ENCODE data around the gene IPCEF1.
"Not testable (repeated sequence)": the region's sequence is repeated elsewhere in the genome, so short reads cannot be mapped to it uniquely, and the experiment has no call there.

Gene IPCEF1

GRCh38 chr6:154331750-154332149 is 24.9 kb downstream of the IPCEF1 start:
- DNase-seq = no peak

- no peak for DNase-seq
Observed at GRCh38 chr6:154329350-154330170, 27.0 kb downstream of the IPCEF1 start.

DNA sequence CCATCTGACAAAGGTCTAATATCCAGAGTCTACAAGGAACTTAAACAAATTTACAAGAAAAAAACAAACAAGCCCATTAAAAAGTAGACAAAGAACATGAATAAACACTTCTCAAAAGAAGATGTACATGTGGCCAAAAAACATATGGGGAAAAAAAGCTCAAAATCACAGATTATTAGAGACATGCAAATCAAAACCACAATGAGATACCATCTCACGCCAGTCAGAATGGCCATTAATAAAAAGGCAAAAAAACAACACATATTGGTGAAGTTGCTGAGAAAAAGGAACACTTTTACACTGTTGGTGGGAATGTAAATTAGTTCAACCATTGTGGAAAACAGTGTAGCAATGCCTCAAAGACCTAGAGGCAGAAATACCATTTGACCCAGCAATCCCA is 29.3 kb downstream of the IPCEF1 start:
- DNase-seq = not testable (repeated sequence)

- no peak for DNase-seq
Observed at GRCh38 chr6:154325142-154325541, 31.5 kb downstream of the IPCEF1 start.

DNA sequence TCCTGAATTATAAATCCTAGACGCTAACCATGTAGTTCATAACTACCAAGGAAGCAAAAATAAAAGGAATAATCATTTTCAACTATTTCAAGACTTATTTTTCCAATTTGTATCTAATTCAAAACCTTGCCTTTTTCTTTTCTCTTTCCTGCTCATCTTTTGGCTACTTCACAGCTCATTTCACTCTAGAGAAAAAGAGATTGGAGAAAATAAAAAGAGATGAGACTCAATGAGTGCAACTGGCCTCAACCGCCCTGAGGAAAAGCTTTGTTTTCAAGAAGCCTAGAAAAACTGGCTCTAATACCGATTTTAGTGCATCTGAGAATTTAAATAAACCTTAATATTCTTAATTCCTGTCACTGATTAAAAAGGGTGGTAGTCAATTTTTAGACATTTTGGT is 36.4 kb downstream of the IPCEF1 start:
- no peak for DNase-seq

- no peak for DNase-seq
Observed at GRCh38 chr6:154319231-154319858, 37.3 kb downstream of the IPCEF1 start.

- no peak for DNase-seq
Observed at GRCh38 chr6:154318721-154319120, 37.9 kb downstream of the IPCEF1 start.

DNA sequence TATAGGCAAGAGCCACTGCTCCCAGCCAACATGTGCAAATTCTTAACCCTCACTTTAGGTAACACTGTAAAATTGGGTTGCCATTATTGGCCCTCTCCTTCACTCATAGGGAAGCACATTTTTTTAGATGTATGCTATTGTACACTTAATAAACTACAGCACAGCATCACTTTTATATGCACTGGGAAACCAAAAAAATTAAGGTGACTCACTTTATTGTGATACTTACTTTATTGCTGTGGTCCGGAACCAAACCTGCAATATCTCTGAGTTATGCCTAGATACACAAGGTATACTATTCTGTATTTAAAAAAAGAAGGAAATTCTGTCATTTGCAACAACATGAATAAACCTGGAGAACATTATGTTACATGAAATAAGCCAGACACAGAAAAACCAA is 40.5 kb downstream of the IPCEF1 start:
- no peak for DNase-seq

- DNase-seq = no peak
Observed at GRCh38 chr6:154314084-154314483, 42.5 kb downstream of the IPCEF1 start.

GRCh38 chr6:154308986-154309385 is 47.6 kb downstream of the IPCEF1 start:
- DNase-seq = no peak

GRCh38 chr6:154307696-154308425 is 48.7 kb downstream of the IPCEF1 start:
- DNase-seq = no peak

DNA sequence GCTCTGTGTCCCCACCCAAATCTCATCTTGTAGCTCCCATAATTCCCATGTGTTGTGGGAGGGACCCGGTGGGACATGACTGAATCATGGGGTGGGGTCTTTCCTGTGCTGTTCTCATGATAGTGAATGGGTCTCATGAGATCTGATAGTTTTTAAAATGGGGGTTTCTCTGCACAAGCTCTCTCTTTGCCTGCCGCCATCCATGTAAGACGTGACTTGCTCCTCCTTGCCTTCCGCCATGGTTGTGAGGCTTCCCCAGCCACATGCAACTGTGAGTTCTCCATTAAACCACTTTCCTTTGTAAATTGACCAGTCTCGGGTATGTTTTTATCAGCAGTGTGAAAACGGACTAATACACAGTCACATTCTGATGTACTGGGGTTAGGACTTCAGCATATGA is 49.5 kb downstream of the IPCEF1 start:
- not testable (repeated sequence) for DNase-seq

- DNase-seq = no peak
Observed at GRCh38 chr6:154306696-154307095, 49.9 kb downstream of the IPCEF1 start.

GRCh38 chr6:154304191-154304590 is 52.4 kb downstream of the IPCEF1 start:
- no peak for DNase-seq

DNA sequence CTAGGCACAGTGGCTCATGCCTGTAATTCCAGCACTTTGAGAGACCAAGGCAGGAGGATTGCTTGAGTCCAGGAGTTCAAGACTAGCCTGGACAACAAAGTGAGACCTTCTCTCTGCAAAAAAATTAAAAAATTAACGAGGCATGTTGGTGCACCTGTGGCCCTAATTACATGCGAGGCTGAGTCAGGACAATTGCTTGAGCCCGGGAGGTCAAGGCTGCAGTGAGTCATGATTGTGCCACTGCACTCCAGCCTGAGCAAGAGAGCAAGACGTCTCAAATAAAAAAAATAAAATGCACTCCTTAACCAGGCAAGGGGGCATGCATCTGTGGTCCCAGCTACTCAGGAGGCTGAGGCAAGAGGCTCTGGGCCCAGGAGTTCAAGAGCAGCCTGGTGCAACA is 53.0 kb downstream of the IPCEF1 start:
- DNase-seq = not testable (repeated sequence)

- DNase-seq = peak; percentile 73
Observed at GRCh38 chr6:154301839-154302752, 54.5 kb downstream of the IPCEF1 start.

- DNase-seq = no peak
Observed at GRCh38 chr6:154301086-154301625, 55.4 kb downstream of the IPCEF1 start.

DNA sequence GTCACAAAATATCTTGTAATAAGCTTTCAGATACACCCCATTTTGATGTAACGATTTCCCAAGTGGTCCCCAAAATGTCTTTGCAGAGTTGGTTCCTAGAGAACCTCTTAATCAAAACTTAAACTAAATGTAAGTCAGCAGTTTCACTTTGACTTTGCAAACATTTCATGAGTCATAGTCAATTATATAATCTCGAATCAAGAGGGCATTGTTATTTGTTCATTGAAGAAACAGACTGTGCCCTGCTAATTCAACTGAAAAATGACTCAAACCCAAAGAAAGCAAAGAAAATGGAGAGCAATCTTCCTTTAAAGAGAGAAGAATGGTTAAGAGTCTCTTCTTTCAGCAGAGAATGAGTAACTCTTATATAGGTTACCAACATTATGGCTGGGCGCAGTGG is 58.3 kb downstream of the IPCEF1 start:
- DNase-seq = peak; percentile 66

DNA sequence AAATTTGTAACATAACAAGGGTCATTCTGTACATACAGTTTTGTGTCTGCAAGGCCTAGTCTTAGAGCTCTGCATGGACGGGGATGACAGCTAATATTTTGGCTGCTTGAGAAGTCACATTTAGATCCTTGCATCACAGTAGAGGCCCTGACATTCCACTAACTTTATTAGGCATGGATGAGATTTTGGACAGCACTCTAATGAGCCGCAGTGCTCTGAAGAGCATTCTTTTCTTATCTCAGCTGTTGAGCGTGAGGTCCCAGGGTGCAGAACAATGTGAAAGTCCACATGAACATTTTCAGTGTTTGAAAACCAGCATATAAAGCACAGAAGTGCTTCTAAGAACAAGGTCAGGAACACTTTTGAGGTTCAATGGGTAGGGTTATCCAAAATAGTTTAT is 58.9 kb downstream of the IPCEF1 start:
- no peak for DNase-seq

DNA sequence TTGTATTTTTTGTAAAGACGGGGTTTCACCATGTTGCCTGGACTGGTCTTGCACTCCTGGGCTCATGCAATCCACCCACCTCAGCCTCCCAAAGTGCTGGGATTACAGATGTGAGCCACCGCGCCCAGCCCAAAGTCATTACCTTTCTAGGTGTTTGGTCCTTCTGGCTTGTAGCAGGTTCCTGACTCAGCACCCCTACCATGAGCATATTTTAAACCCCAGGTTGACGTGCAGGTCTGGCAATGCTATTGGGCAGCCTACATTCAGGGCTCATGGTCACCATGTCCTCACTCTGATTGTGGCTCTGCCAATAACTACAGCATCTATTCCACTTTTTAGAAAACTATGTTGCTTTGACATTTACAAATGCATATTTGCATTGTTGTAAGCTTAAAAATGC is 59.4 kb downstream of the IPCEF1 start:
- no peak for DNase-seq

DNA sequence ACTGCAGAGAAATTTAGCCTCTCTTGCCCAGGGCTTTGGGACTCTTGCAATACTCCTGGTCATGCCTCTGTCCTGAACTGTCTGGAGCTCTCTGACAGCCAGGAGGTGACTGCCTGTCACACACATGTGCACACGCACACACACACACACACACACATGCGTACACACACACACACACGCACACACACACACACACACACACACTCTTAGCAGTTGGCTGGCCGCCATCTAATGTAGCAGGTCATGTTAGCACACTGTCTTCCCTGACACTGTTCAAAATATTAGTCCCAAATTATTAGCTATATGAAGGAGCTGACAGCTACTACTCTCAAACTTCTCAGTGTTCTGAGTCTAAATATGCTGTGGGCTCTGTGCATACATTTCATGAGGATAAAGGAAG is 60.9 kb downstream of the IPCEF1 start:
- no peak for DNase-seq

GRCh38 chr6:154292855-154293519 is 63.6 kb downstream of the IPCEF1 start:
- DNase-seq = no peak
